CD4-positive, alpha-beta T cell (primary cell): ENCODE data around the gene TMIGD2. TPM values are rescaled to one million over a fixed set of nuclear protein-coding genes. Genes with fewer than 3 reads are reported as not detected.
A peak's percentile ranks its signal among the peaks of the same experiment; 100 is the strongest.

Experiments used
- ATAC-seq: fragments of 200-7000 bp; cut with Tn5 transposase; one replicate; pipeline ENCODE4 v1.10.0; 2022; ENCODE audit warnings: mild to moderate bottlenecking; ENCODE audit not compliant: poor library complexity
- CTCF ChIA-PET: fragments of 350-600 bp; sonication (Branson Sonifier 250); formaldehyde crosslinking; loops from one replicate; lab custom pipeline; 2021; ENCODE audit warnings: antibody characterized with exemption, inconsistent platforms; lab: Charles Lee
- POLR2A ChIA-PET: fragments of 350-600 bp; sonication (Branson Sonifier 250); formaldehyde crosslinking; loops from one replicate; lab custom pipeline; 2021; ENCODE audit warnings: antibody characterized with exemption, inconsistent platforms; lab: Charles Lee
- DNase-seq, 14 experiments: peaks; one replicate each; pipeline ENCODE4 v3.0.0-alpha.2; 2013 to 2020; ENCODE audit warnings: mixed read lengths in 2 of 14
- H3K27ac ChIP-seq, 2 donors: one replicate each; pipeline versions ENCODE4 v1.5.1 to v1.7.0; 2013; ENCODE audit warnings: low read length in 2 of 2, low read depth in 1 of 2, mild to moderate bottlenecking in 1 of 2
- H3K27me3 ChIP-seq, 2 experiments: 1 replicate in 1 of 2; 2 replicates in 1 of 2; pipeline versions ENCODE4 v1.6.1 to v1.7.0; 2013; ENCODE audit warnings: low read length in 2 of 2, control low read depth in 1 of 2, mild to moderate bottlenecking in 1 of 2, moderate library complexity in 1 of 2; ENCODE audit not compliant: insufficient read depth in 2 of 2, control insufficient read depth in 1 of 2
- H3K36me3 ChIP-seq: one replicate; pipeline ENCODE4 v1.6.1; 2013; ENCODE audit warnings: low read length, control low read depth; ENCODE audit not compliant: insufficient read depth
- H3K4me1 ChIP-seq: one replicate; pipeline ENCODE4 v1.6.1; 2013; ENCODE audit warnings: low read length, control low read depth; ENCODE audit not compliant: insufficient read depth
- H3K4me3 ChIP-seq: one replicate; pipeline ENCODE4 v1.5.1; 2013; ENCODE audit warnings: mild to moderate bottlenecking, low read length, moderate library complexity
- H3K9me3 ChIP-seq, 2 experiments: 1 replicate in 1 of 2; 2 replicates in 1 of 2; pipeline versions ENCODE4 v1.6.1 to v1.7.0; 2013; ENCODE audit warnings: low read length in 2 of 2, mild to moderate bottlenecking in 2 of 2, control low read depth in 1 of 2, moderate library complexity in 1 of 2; ENCODE audit not compliant: control insufficient read depth in 1 of 2, insufficient read depth in 1 of 2
- H3K27ac Mint-ChIP-seq: one replicate; pipeline ENCODE4 v1.8.0; 2020; ENCODE audit warnings: mixed read lengths
- H3K27me3 Mint-ChIP-seq: one replicate; pipeline ENCODE4 v1.8.0; 2021; ENCODE audit warnings: mixed read lengths
- H3K36me3 Mint-ChIP-seq: one replicate; pipeline ENCODE4 v1.8.0; 2021; ENCODE audit warnings: low read depth, mixed read lengths
- H3K4me1 Mint-ChIP-seq: one replicate; pipeline ENCODE4 v1.8.0; 2021; ENCODE audit warnings: low read depth, mixed read lengths
- H3K4me3 Mint-ChIP-seq: one replicate; pipeline ENCODE4 v1.8.0; 2020; ENCODE audit warnings: mild to moderate bottlenecking, mixed read lengths
- H3K9me3 Mint-ChIP-seq: one replicate; pipeline ENCODE4 v1.8.0; 2020; ENCODE audit warnings: mixed read lengths
- intact Hi-C, 2 experiments: fragments of 100-400 bp; cut with DNase I in 1 of 2; cut with micrococcal nuclease in 1 of 2; formaldehyde crosslinking; loops; one replicate each; pipeline versions ENCODE4 v1.15.1 to v1.9.0; 2023 to 2025; cut with DNase I, micrococcal nuclease
- total RNA-seq, 174 experiments: library from RNA in 2 of 174; stranded (reverse) in 2 of 174; gene quantifications; one replicate each; pipeline ENCODE4 v1.2.3 and lab custom pipeline; 2021 to 2026
- TF ChIP-seq, protein P1 (sequence below): fragments of 200-600 bp; IDR thresholded peaks from one replicate; pipeline ENCODE4 v1.8.0; 2022; ENCODE audit warnings: antibody characterized with exemption, mild to moderate bottlenecking

The TMIGD2 gene
- total RNA-seq, 2 experiments from 2014 or later = 17.6 to 20.9 TPM

DNA sequence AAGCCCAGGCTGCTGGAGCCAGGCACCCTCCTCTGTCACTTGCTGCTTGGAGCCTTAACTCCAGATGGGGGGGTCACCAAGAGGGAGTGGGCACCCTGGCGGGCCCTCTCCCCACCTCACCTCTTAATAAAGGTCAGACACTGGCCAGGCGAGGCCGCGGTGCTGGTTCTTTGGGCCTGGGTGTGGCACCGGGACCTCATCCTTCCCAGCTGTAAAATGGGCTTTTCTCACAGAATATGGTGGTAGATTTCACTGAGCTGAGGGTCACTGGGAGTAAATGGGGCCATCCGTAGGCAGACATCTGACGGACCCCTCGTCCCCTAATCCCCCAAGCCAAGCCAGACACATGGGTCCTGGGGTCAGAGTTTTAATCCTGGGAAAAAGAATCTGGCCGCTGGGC, 21.5 kb upstream of the TMIGD2 start:
- no peaks in the 10 kb centered on the region for H3K27me3 ChIP-seq
- Mint-ChIP-seq H3K4me3 (no peak overlapping the region), H3K9me3 (peaks cover 2% of the 10 kb centered on the region), H3K4me1 (peaks cover 25% of the 10 kb centered on the region), H3K27me3 (no peaks in the 10 kb centered on the region), H3K27ac (no peak overlapping the region), H3K36me3 (peaks cover 4% of the 10 kb centered on the region)
- H3K36me3 ChIP-seq = no peaks in the 10 kb centered on the region
- intact Hi-C loops = no loop called here
- ATAC-seq (no peak), DNase-seq (no peak)
- H3K27ac ChIP-seq = no peak overlapping the region
- H3K9me3 ChIP-seq = peaks cover 0 to 8% of the 10 kb centered on the region in 2 experiments
- TF ChIP-seq, protein P1, sequence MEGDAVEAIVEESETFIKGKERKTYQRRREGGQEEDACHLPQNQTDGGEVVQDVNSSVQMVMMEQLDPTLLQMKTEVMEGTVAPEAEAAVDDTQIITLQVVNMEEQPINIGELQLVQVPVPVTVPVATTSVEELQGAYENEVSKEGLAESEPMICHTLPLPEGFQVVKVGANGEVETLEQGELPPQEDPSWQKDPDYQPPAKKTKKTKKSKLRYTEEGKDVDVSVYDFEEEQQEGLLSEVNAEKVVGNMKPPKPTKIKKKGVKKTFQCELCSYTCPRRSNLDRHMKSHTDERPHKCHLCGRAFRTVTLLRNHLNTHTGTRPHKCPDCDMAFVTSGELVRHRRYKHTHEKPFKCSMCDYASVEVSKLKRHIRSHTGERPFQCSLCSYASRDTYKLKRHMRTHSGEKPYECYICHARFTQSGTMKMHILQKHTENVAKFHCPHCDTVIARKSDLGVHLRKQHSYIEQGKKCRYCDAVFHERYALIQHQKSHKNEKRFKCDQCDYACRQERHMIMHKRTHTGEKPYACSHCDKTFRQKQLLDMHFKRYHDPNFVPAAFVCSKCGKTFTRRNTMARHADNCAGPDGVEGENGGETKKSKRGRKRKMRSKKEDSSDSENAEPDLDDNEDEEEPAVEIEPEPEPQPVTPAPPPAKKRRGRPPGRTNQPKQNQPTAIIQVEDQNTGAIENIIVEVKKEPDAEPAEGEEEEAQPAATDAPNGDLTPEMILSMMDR = no peak
- no peak overlapping the region for H3K4me3 ChIP-seq
- CTCF ChIA-PET = no interaction called here
- peaks cover 22% of the 10 kb centered on the region for H3K4me1 ChIP-seq
- POLR2A ChIA-PET = interaction anchor here (0.8 kb wide), 1 partner anchor 20 kb away, joined by 3 read pairs; the partner anchor contains the start of gene MPND

DNA sequence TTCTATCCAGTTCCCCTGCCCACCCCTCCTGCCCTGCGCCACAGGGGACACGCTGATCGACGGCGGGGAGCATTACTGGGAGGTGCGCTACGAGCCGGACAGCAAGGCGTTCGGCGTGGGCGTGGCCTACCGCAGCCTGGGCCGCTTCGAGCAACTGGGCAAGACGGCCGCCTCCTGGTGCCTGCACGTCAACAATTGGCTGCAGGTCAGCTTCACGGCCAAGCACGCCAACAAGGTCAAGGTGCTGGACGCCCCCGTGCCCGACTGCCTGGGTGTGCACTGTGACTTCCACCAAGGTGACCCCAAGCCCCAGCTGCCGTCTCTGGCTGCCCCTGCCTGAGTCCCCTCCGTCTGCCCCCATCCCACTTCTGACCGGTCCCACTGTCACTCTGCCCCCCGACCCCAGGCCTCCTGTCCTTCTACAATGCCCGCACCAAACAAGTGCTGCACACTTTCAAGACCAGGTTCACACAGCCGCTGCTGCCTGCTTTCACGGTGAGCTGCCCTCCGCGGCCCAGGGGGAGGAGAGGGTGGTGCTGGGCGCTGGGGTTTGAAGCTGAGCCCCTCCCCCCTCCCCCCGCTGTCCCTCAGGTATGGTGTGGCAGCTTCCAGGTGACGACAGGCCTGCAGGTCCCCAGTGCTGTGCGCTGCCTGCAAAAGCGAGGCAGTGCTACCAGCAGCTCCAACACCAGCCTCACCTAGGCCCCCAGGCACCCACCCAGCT, 20.9 kb upstream of the TMIGD2 start:
- peaks cover 0 to 8% of the 10 kb centered on the region in 2 experiments for H3K9me3 ChIP-seq
- no peaks in the 10 kb centered on the region for H3K27me3 Mint-ChIP-seq
- TF ChIP-seq, protein P1 = no peak
- peak in 1 of 14 experiments; percentile 22 for DNase-seq
- H3K27ac Mint-ChIP-seq = no peak overlapping the region
- H3K27me3 ChIP-seq = no peaks in the 10 kb centered on the region
- peaks cover 18% of the 10 kb centered on the region for H3K4me1 ChIP-seq
- H3K27ac ChIP-seq = no peak overlapping the region
- POLR2A ChIA-PET = interaction anchor here (0.6 to 1.2 kb wide), 3 partner anchors 20 to 30 kb away, joined by 3 to 5 read pairs (median 3); partner anchors contain the start of gene MPND
- peaks cover 19% of the 10 kb centered on the region for H3K4me1 Mint-ChIP-seq
- H3K4me3 ChIP-seq = no peak overlapping the region
- H3K9me3 Mint-ChIP-seq = peaks cover 2% of the 10 kb centered on the region
- no peak overlapping the region for H3K4me3 Mint-ChIP-seq
- no peak for ATAC-seq
- H3K36me3 ChIP-seq = no peaks in the 10 kb centered on the region
- no peaks in the 10 kb centered on the region for H3K36me3 Mint-ChIP-seq
- intact Hi-C loops = no loop called here
- CTCF ChIA-PET = no interaction called here

DNA sequence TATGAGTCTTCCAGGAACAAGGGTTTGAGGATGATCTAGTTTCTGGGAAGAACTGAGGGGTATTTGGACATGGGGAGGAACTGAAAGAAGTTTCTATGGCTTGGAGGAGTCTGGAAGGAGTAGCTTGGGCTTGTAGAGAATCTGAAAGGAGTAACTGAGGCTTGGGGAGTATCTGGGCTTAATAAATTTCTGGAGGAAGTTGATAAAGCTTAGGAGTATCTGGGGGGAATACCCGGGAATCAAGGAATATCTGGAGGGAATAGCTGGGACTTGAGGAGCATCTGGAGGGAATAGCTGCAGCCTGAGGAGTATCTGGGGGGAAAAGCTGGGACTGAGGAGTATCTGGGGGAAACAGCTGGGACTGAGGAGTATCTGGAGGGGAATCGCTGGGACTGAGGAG, 18.2 kb upstream of the TMIGD2 start:
- ChIA-PET POLR2A (interaction anchor here (0.7 to 1.5 kb wide), 3 partner anchors 18 to 73 kb away, joined by 4 to 6 read pairs (median 4); partner anchors contain the start of gene YJU2), CTCF (no interaction called here)
- Mint-ChIP-seq H3K36me3 (no peaks in the 10 kb centered on the region), H3K4me3 (no peak overlapping the region), H3K9me3 (peaks cover 2% of the 10 kb centered on the region), H3K4me1 (no peaks in the 10 kb centered on the region), H3K27me3 (no peaks in the 10 kb centered on the region), H3K27ac (no peak overlapping the region)
- Histone ChIP-seq H3K36me3 (no peaks in the 10 kb centered on the region), H3K9me3 (peaks cover 0 to 3% of the 10 kb centered on the region in 2 experiments), H3K27me3 (no peaks in the 10 kb centered on the region), H3K27ac (no peak overlapping the region), H3K4me1 (no peaks in the 10 kb centered on the region), H3K4me3 (no peak overlapping the region)
- TF ChIP-seq, protein P1 = no peak
- intact Hi-C loops = no loop called here
- DNase-seq (no peak), ATAC-seq (no peak)
